HG02571 (cell line): ENCODE data around the gene CCN6.
"Not testable (repeated sequence)": the region's sequence is repeated elsewhere in the genome, so short reads cannot be mapped to it uniquely, and the experiment has no call there.

Experiments used
- ATAC-seq: cut with Tn5 transposase; IDR thresholded peaks from one replicate; pipeline ENCODE4 v1.9.1; 2021; ENCODE audit warnings: mild to moderate bottlenecking, moderate library complexity; ENCODE audit not compliant: unreplicated experiment

CCN6 gene

GRCh38 chr6:112049026-112049799 lies 4.7 kb upstream of the CCN6 start:
- no peak for ATAC-seq

DNA sequence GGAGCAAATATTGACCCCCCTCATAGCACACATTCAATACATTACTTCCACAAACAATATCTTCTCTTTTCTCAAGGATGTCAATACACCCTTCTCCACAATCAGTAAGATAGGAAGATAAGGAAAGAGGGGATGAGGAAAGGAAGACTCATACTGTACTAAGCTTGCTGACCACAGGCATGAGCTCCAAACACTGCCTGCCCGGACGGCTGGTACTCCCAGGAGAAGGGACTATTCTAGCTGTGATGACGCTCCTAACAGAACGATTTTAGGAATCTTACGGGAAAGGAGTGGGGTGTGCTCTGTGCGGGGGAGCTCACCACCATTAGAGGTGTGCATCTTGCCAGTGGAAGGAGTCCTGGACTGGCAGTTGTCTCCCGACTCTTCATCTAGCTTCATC lies 3.9 kb upstream of the CCN6 start:
- no peak for ATAC-seq

DNA sequence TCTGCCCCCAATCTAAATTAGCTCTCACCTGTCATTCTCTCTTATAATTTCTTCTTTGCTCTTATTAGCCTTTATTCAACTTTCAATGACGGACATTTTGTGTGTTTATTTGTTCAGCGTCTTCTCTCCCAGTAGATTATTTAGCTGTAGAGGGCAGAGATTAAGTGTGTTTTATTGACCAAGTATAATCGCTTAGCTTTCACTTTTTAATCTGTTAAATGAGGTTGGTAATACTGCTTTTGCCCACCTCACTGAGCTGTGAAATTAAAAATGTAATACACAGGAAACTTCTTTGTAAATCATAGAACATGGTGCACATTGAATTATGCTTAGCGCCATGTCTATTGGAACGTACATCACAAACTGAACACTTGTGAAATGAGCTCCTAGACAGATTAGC lies 3.5 kb upstream of the CCN6 start:
- no peak for ATAC-seq

- not testable (repeated sequence) for ATAC-seq
These were observed 2.6 kb upstream of the CCN6 start for GRCh38 chr6:112051251-112051740.

GRCh38 chr6:112054555-112055190 lies 769 bp downstream of the CCN6 start:
- ATAC-seq = no peak

GRCh38 chr6:112058243-112059032 lies 4.5 kb downstream of the CCN6 start:
- no peak for ATAC-seq

DNA sequence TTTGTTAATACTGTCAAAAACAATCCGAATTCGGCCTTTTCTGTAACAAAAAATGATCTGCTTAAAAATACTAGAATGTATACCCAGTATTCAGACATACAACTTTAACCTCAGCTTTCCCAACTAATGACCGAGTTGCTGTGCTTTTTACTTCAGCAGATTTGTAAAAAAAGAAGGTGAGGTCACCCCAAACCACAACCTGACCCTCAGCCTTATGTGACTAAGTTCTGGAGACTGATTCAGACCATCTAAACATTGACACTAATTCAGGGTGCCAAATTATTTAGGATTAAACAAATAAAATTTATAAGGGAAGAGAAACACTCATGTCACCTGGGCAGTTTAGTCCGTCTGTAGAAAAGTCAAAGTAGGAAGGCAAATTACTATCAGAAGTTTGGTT lies 7.7 kb downstream of the CCN6 start:
- no peak for ATAC-seq

DNA sequence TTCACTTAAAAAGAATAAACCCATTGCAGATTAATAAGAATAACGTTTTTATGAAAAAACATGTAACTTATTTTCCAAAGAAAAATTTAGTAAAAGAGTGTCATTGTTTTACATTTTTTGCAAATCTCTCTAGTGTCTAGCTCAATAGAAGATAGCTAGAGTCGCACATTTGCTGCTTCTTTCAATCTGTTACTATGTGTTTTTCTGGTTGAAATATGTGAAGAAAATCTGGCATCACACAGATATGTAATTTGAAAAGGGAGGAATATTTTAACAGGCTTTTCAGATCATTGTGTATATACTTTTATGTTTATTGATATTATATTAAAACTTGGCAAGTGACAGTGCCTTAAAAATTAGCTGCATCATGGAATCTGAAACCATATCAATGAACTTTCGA lies 9.1 kb downstream of the CCN6 start:
- no peak for ATAC-seq

GRCh38 chr6:112065426-112065986 lies 11.6 kb downstream of the CCN6 start:
- ATAC-seq = no peak

DNA sequence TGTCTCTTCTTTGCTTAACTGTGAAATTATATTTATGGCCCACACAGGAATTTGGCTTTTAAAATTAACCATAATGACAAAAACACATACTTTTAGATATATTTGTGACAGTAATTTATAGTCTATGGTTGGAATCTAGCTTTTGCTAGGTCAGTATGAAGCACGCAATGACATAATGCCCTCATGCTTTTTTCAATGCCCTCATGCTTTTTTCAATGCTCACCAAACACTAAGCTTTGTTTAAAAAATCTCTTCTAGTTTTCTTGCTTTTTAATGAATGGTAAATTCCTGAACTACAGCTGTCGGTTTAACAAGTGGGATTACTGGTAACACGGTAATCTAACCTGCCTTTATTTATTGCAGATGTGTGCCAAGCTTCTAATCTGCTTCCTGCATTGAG lies 12.7 kb downstream of the CCN6 start:
- no peak for ATAC-seq

DNA sequence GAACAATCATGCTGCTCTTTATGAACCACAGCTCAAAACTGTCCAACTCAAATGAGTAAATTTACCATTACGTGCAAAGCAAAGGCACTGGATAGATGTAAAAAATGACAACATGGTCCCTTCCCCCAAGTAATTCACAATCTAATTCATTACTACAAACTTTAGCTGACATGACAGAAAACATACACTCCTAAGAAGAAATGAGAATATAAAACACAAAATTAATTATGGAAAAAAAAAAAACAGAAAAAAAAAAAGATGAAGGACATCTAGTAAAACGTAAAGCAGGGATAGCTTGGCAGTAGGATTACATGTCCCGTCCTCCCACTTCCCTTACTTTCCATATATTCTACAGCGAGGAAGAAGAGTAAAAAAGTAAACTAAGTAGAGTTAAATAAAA lies 27.7 kb downstream of the CCN6 start:
- no peak for ATAC-seq

DNA sequence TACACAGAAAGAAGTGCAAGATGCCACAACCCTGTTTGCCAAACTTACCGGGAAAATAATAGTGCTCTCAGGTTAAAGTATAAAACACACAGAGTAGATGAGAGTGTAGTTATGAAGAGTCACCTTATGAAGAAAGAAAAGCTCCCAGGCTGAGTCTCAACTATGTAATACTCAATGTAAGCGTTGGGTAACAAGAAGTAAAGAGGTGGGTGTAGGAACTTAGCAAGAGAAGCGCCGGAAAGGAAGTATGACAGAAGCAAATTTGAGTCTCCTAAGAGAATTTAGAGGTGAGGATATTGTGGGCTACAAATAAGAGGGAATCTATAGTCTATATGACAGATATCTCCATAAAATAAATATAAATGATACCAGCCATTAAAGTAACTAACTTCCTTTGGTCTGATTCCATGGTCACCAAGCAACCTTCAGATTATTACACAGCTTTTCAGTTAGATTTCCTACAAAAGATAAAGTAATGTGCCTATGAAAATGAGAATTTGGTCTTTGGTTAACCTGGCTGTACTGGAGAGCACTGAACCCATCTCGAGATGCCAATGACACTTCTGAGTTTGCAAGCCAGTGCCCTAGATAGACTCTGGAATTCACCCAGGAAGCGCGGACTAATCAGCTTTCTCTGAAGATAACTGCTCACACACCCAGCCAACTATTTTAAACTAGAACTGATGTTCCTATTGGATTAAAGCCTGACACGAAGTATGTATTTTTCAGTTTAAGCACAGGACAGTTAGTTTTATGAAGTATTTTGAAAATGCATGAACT lies 31.6 kb downstream of the CCN6 start:
- ATAC-seq = no peak

DNA sequence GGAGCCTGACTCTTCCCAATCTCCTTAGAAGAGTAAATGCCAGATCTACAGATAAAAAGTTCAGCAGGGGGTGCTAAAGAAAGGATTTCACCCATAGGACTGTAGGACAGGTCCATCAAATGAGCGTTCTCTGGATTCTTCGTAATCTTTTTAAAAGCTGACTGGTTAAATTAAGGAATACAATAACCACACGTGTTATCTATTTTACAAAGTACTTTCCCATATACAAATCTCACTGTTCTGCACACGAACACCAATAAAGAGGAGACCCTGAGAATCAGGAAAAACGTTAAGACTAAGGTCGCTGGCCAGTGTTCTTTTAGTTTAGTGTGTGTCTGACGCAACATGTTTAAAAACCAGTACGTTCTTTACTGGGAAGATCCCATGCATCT lies 32.8 kb downstream of the CCN6 start:
- ATAC-seq = peak; percentile 28

- peak; percentile 97 for ATAC-seq
These were observed 33.4 kb downstream of the CCN6 start, which contains the start of the genes FAM229B and TUBE1 for GRCh38 chr6:112087136-112087911. Gene FAM229B, plus strand, starts transcription at chr6:112087591. Its CDS starts 11,693 bp downstream, at chr6:112099284. Gene TUBE1, minus strand, starts transcription at chr6:112087482. Its CDS starts 48 bp downstream, at chr6:112087434.

DNA sequence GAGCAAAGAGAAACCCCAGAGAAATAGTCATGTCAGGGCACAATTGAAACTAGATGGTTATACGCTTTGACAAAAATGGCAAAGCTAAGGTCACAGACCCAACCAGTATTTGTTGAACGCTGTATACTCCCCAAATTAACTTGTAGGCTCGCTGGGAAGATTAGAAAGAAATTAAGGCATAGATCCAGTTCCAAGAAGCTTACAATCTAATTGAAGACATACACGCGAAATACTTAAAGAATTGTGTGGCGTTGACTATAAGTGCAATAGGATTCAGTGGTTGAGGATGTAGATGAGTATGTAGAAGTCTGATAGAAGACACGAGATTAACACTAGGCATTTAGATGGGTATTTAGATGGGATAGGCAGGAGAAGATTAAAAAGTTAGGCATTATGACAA lies 34.0 kb downstream of the CCN6 start:
- ATAC-seq = no peak

GRCh38 chr6:112096901-112097300 lies 43.0 kb downstream of the CCN6 start:
- ATAC-seq = no peak

GRCh38 chr6:112100561-112100960 lies 46.7 kb downstream of the CCN6 start:
- ATAC-seq = no peak

GRCh38 chr6:112106026-112106425 lies 52.1 kb downstream of the CCN6 start:
- not testable (repeated sequence) for ATAC-seq

- ATAC-seq = no peak
These were observed 52.7 kb downstream of the CCN6 start for GRCh38 chr6:112106562-112106961.

DNA sequence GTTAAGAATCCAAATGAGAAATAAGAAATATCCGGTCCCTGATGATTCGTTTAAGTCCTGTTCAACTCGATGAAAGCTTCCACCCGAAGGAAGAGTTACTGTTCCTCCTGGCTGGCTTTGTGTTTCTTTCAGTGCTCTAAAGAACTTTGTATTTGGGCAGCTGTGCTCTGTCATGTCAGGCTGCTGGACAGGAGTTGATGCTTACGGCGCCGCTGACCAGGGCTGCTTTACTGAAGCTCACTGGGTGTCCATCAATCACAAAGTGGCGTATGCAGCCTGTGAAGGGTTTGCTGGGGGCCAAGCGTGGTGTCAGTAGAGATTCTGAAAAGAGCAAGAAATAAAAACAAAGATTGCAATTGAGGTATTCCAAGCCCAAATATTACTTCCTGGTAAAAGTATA lies 55.4 kb downstream of the CCN6 start:
- ATAC-seq = no peak
